B cell (primary cell): ENCODE measurements around the gene GRIPAP1.

Experiments used
- CTCF ChIP-seq: fragments of 200-600 bp; IDR thresholded peaks from one replicate; pipeline ENCODE4 v1.8.0; 2022; ENCODE audit warnings: antibody characterized with exemption, mild to moderate bottlenecking
- EZH2 ChIP-seq: IDR thresholded peaks from 2 replicates; pipeline ENCODE4 v1.6.1; 2012; ENCODE audit warnings: borderline replicate concordance, low read depth, mild to moderate bottlenecking, moderate library complexity, low read length; ENCODE audit not compliant: insufficient read depth, poor library complexity, severe bottlenecking

GRCh38 chrX:48997455-48997854, 4.6 kb downstream of the GRIPAP1 start:
- TF ChIP-seq CTCF (no peak), EZH2 (no peak)
